ENCODE results near the gene GNAL.

GNAL gene

GRCh38 chr18:11868230-11868629, 179.2 kb downstream of the GNAL start:
- DNase-seq (ENCODE audit: low spot score) = no peak
- ChIA-PET POLR2A (ENCODE audit: low non-redundant PET) (no interaction called here), CTCF (no interaction called here)
- TF ChIP-seq CTCF (conservative IDR thresholded peaks at IDR 0.05; ENCODE audit: low read depth) = no peak
- no peak overlapping the region for H3K27ac ChIP-seq

- TF ChIP-seq CTCF (conservative IDR thresholded peaks at IDR 0.05; ENCODE audit: low read depth) = no peak
- no peak overlapping the region for H3K27ac ChIP-seq
- DNase-seq (ENCODE audit: low spot score) = no peak
- ChIA-PET POLR2A (ENCODE audit: low non-redundant PET) (no interaction called here), CTCF (interaction anchor here (1.0 to 2.5 kb wide), 3 partner anchors 9 to 216 kb away, joined by 5 to 11 read pairs (median 7); no protein-coding TSS in a partner anchor)
Observed at GRCh38 chr18:11871501-11871900, 182.4 kb downstream of the GNAL start.

GRCh38 chr18:11872479-11873136, 183.5 kb downstream of the GNAL start:
- ChIA-PET CTCF (interaction anchor here (0.6 to 2.5 kb wide), 5 partner anchors 11 to 217 kb away, joined by 3 to 11 read pairs (median 4); no protein-coding TSS in a partner anchor), POLR2A (ENCODE audit: low non-redundant PET) (no interaction called here)
- peak; percentile 73 for DNase-seq (ENCODE audit: low spot score)
- no peak overlapping the region for H3K27ac ChIP-seq
- peak; percentile 55 for TF ChIP-seq CTCF (conservative IDR thresholded peaks at IDR 0.05; ENCODE audit: low read depth)

GRCh38 chr18:11873670-11874340, 184.7 kb downstream of the GNAL start:
- TF ChIP-seq CTCF (conservative IDR thresholded peaks at IDR 0.05; ENCODE audit: low read depth) = no peak
- no peak for DNase-seq (ENCODE audit: low spot score)
- POLR2A ChIA-PET (ENCODE audit: low non-redundant PET) = no interaction called here
- CTCF ChIA-PET = interaction anchor here (2.5 kb wide), 1 partner anchor 141 kb away, joined by 11 read pairs; no protein-coding TSS in a partner anchor
- no peak overlapping the region for H3K27ac ChIP-seq

GRCh38 chr18:11874676-11875075, 185.6 kb downstream of the GNAL start:
- DNase-seq (ENCODE audit: low spot score) = no peak
- POLR2A ChIA-PET (ENCODE audit: low non-redundant PET) = no interaction called here
- H3K27ac ChIP-seq = no peak overlapping the region
- CTCF ChIA-PET = interaction anchor here (0.6 to 1.4 kb wide), 2 partner anchors 141 to 196 kb away, joined by 3 to 6 read pairs; no protein-coding TSS in a partner anchor
- TF ChIP-seq CTCF (conservative IDR thresholded peaks at IDR 0.05; ENCODE audit: low read depth) = no peak

- CTCF ChIA-PET = interaction anchor here (1.2 to 1.4 kb wide), 2 partner anchors 118 to 144 kb away, joined by 3 to 5 read pairs; no protein-coding TSS in a partner anchor
- POLR2A ChIA-PET (ENCODE audit: low non-redundant PET) = no interaction called here
- no peak overlapping the region for H3K27ac ChIP-seq
- DNase-seq (ENCODE audit: low spot score) = no peak
- no peak for TF ChIP-seq CTCF (conservative IDR thresholded peaks at IDR 0.05; ENCODE audit: low read depth)
Observed at GRCh38 chr18:11877497-11878135, 188.6 kb downstream of the GNAL start.

Measured in RWPE1 (cell line).